ENCODE measurements around the gene TMEM121B.

The TMEM121B gene

DNA sequence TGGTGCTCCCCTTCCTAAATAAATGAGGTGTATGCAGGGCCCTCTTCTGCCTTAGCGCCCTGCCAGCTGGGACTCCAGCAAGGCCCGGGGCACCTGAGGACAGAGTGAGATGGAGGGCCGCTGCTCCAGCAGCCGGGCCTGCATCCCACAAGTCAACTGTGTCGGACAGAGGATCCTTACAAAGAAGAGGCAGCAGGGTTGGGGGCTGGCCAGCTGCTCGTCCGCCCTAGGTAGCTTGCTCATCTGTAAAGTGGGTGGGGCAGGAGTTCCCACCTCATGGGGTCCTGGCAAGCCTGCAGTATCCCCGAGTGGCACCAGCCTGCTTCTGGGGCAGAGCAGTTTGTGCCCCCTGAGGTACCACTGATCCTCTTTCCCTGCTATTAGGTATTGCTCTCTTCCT lies 7.6 kb downstream of the TMEM121B start:
- DNase-seq = no peak
- Histone ChIP-seq H3K36me3 (replicated peaks) (peaks cover 11% of the 10 kb centered on the region), H3K4me3 (ENCODE audit: low read depth, low read length) (no peak overlapping the region), H3K27me3 (replicated peaks) (no peaks in the 10 kb centered on the region), H3K27ac (no peak overlapping the region)
- TF ChIP-seq, protein P1, sequence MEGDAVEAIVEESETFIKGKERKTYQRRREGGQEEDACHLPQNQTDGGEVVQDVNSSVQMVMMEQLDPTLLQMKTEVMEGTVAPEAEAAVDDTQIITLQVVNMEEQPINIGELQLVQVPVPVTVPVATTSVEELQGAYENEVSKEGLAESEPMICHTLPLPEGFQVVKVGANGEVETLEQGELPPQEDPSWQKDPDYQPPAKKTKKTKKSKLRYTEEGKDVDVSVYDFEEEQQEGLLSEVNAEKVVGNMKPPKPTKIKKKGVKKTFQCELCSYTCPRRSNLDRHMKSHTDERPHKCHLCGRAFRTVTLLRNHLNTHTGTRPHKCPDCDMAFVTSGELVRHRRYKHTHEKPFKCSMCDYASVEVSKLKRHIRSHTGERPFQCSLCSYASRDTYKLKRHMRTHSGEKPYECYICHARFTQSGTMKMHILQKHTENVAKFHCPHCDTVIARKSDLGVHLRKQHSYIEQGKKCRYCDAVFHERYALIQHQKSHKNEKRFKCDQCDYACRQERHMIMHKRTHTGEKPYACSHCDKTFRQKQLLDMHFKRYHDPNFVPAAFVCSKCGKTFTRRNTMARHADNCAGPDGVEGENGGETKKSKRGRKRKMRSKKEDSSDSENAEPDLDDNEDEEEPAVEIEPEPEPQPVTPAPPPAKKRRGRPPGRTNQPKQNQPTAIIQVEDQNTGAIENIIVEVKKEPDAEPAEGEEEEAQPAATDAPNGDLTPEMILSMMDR (IDR thresholded peaks at IDR 0.05; ENCODE audit: low read depth, low read length, missing control alignments) = no peak
- in situ Hi-C loops (cut with HindIII; ENCODE audit: low pct_ligation_motif_present, low sequenced_read_pairs) = no loop called here

DNA sequence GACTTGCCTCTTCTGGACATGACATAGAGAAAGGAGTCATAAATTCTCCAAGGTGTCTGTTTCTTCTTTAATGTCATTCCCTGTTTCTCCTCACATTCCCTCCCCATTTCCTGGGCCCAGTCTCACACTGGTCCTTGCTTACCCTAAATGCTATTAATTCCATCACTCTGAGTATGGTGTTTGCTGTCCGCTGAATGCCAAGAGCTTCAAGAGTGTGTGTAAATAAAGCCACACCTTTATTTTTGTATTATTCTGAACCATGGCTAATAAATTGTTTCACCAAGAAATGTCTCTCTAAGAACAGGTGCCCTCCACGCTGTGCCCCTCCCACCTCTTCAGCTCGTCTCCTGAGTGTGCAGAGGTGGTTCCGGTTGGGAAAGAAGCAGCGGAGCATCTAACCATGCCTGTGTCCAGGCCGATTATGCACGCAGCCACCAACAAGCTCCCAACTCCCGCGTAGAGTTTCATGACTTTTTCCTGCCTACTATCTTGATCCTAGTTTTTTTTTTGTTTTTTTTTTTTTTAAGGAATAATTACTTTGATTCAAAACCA lies 8.6 kb downstream of the TMEM121B start:
- H3K27me3 ChIP-seq (replicated peaks) = no peaks in the 10 kb centered on the region
- TF ChIP-seq, protein P1 (IDR thresholded peaks at IDR 0.05; ENCODE audit: low read depth, low read length, missing control alignments) = no peak
- H3K4me3 ChIP-seq (ENCODE audit: low read depth, low read length) = no peak overlapping the region
- in situ Hi-C loops (cut with HindIII; ENCODE audit: low pct_ligation_motif_present, low sequenced_read_pairs) = no loop called here
- H3K27ac ChIP-seq = no peak overlapping the region
- no peak for DNase-seq
- peaks cover 15% of the 10 kb centered on the region for H3K36me3 ChIP-seq (replicated peaks)

DNA sequence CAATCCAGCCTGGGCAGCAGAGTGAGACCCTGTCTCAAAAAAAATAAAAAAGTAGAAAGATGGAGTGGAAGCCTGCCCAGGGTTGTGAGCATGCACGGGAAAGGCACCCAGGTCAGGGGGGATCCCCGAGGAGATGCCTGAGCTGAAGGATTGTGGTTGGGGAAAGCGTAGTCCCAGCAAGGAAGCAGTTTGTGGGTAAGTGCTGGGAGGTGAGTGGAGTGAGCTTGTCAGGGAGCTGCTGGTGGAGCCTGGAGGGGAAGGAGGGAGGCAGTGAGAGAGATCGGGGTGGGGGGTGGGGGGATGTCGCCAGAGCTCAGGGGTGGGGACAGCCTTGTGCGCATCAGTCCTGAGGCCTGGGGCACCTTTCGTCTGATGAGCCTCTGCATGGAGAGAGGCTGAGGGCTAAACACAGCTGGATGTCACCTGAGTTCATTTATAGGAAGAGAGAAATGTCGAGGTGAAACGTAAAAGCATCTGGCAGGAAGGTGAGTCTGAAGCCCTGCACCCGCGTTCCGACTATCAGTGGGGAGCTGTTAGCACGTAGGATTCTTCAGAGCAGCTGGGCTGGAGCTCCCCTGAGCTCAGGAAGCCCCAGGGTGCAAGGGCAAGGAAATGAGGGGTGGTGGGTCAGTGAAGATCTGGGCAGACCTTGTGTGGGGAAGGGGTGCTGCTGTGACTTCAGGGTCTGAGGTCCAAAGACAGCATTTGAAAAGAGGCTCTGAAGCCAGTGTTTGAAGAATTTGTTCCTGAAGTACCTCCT lies 10.2 kb downstream of the TMEM121B start:
- H3K36me3 ChIP-seq (replicated peaks) = peaks cover 16% of the 10 kb centered on the region
- in situ Hi-C loops (cut with HindIII; ENCODE audit: low pct_ligation_motif_present, low sequenced_read_pairs) = no loop called here
- TF ChIP-seq, protein P1 (IDR thresholded peaks at IDR 0.05; ENCODE audit: low read depth, low read length, missing control alignments) = no peak
- no peaks in the 10 kb centered on the region for H3K27me3 ChIP-seq (replicated peaks)
- H3K27ac ChIP-seq = no peak overlapping the region
- no peak for DNase-seq
- no peak overlapping the region for H3K4me3 ChIP-seq (ENCODE audit: low read depth, low read length)

GRCh38 chr22:17109976-17110375 lies 11.2 kb downstream of the TMEM121B start:
- TF ChIP-seq, protein P1 (IDR thresholded peaks at IDR 0.05; ENCODE audit: low read depth, low read length, missing control alignments) = no peak
- peaks cover 22% of the 10 kb centered on the region for H3K36me3 ChIP-seq (replicated peaks)
- DNase-seq = no peak
- no peak overlapping the region for H3K4me3 ChIP-seq (ENCODE audit: low read depth, low read length)
- no peaks in the 10 kb centered on the region for H3K27me3 ChIP-seq (replicated peaks)
- in situ Hi-C loops (cut with HindIII; ENCODE audit: low pct_ligation_motif_present, low sequenced_read_pairs) = no loop called here
- no peak overlapping the region for H3K27ac ChIP-seq

DNA sequence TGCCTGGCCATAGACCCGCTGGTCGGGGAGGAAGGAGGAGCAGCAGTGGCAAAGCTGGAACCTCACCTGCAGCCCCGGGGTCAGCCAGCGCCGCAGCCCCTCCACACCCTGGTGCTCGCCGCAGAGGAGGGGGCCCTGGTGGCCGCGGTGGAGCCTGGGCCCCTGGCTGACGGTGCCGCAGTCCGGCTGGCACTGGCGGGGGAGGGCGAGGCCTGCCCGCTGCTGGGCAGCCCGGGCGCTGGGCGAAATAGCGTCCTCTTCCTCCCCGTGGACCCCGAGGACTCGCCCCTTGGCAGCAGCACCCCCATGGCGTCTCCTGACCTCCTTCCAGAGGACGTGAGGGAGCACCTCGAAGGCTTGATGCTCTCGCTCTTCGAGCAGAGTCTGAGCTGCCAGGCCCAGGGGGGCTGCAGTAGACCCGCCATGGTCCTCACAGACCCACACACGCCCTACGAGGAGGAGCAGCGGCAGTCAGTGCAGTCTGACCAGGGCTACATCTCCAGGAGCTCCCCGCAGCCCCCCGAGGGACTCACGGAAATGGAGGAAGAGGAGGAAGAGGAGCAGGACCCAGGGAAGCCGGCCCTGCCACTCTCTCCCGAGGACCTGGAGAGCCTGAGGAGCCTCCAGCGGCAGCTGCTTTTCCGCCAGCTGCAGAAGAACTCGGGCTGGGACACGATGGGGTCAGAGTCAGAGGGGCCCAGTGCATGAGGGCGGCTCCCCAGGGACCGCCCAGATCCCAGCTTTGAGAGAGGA lies 11.9 kb downstream of the TMEM121B start:
- no peak overlapping the region for H3K27ac ChIP-seq
- TF ChIP-seq, protein P1 (IDR thresholded peaks at IDR 0.05; ENCODE audit: low read depth, low read length, missing control alignments) = no peak
- no peaks in the 10 kb centered on the region for H3K27me3 ChIP-seq (replicated peaks)
- no peak overlapping the region for H3K4me3 ChIP-seq (ENCODE audit: low read depth, low read length)
- no peak for DNase-seq
- H3K36me3 ChIP-seq (replicated peaks) = peaks cover 25% of the 10 kb centered on the region
- in situ Hi-C loops (cut with HindIII; ENCODE audit: low pct_ligation_motif_present, low sequenced_read_pairs) = no loop called here

Data from brain microvascular endothelial cell (primary cell).